Cardiac fibroblast (primary cell): ENCODE measurements around the gene CDH23.

Experiments used
- DNase-seq, 2 donors: peaks; one replicate each; pipeline versions ENCODE4 v3.0.0 to v3.0.0-alpha.2; 2010; ENCODE audit warnings: low read depth in 2 of 2
- H3K4me3 ChIP-seq, 2 donors: replicated peaks in 1 of 2; 1 replicate in 1 of 2; 2 replicates in 1 of 2; pipeline ENCODE4 v1.5.1; 2011; ENCODE audit warnings: low read depth in 2 of 2, low read length in 2 of 2, mild to moderate bottlenecking in 2 of 2, moderate library complexity in 1 of 2
- CTCF ChIP-seq: IDR thresholded peaks from one replicate; pipeline ENCODE4 v1.5.1; 2011; ENCODE audit warnings: low read depth, mild to moderate bottlenecking, low read length, inconsistent platforms

Gene CDH23

GRCh38 chr10:71396711-71397295 is at the start of gene CDH23:
Gene CDH23 (plus strand): TSS chr10:71396920. CDS start chr10:71439832, 42,912 bp downstream.
- H3K4me3 ChIP-seq = no peak within 1 kb of the TSS
- no peak for TF ChIP-seq CTCF
- no peak for DNase-seq

- no peak overlapping the region for H3K4me3 ChIP-seq
- TF ChIP-seq CTCF = no peak
- DNase-seq = no peak
Measured at GRCh38 chr10:71347587-71348395, 48.9 kb upstream of the CDH23 start.

- TF ChIP-seq CTCF = no peak
- no peak overlapping the region for H3K4me3 ChIP-seq
- DNase-seq = no peak
Measured at GRCh38 chr10:71348850-71349249, 47.9 kb upstream of the CDH23 start.

- DNase-seq = peak in 1 of 2 donors; percentile 4
- no peak for TF ChIP-seq CTCF
- H3K4me3 ChIP-seq = no peak overlapping the region
Measured at GRCh38 chr10:71349406-71349805, 47.3 kb upstream of the CDH23 start.

GRCh38 chr10:71351087-71351486 is 45.6 kb upstream of the CDH23 start:
- no peak for DNase-seq
- TF ChIP-seq CTCF = no peak
- H3K4me3 ChIP-seq = no peak overlapping the region

GRCh38 chr10:71351628-71352319 is 44.9 kb upstream of the CDH23 start:
- no peak for TF ChIP-seq CTCF
- DNase-seq = no peak
- H3K4me3 ChIP-seq = no peak overlapping the region
